Fibroblast of skin of right biceps (primary cell): Measurements from ENCODE around the gene OR52B2.

Experiments used
- DNase-seq: peaks from one replicate; pipeline ENCODE4 v3.0.0-alpha.2; 2013

OR52B2 gene

DNA sequence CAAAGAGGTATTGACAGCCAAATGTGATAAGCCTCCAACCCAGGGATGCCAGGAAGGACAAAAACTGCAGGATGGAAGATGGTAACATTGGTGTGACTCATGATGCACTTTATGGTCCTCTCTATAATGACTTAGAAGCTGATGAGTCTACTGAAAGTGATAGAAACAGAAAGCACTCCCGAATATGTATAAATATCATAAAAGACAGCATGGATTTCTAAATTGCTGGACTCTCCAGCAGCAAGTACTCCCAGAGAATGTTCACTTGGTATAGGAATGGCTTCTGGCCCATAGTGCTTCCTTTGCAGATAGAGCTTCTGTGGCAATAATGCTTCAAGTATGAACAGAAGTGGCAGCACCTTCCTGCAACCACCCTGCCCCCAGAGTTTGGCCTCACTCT, at the start of gene OR52B2:
Gene OR52B2 (minus strand): TSS at position 101 of the 400 bp plus-strand sequence. CDS start 0 bp downstream, at position 101.
- DNase-seq, result no peak

DNA sequence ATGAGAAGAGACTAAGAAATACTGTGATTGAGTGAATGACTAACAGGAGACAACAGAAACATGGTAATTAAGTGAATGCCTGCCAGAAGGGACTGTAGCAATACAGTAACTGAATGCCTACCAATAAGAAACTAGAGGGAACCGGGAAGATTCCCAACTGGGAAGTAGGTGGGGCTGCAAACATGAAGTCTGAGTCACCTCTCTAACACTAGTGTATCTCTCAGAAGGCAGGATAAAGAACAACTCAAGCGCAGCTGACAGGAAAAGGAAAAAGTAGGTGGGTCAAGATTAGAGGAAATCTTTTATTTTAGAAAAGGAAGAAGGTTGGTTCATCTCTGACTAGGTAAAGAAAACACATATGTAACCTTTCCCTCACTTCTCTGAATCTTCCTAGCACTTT, 49.2 kb upstream of the OR52B2 start:
- DNase-seq, result peak; percentile 84

DNA sequence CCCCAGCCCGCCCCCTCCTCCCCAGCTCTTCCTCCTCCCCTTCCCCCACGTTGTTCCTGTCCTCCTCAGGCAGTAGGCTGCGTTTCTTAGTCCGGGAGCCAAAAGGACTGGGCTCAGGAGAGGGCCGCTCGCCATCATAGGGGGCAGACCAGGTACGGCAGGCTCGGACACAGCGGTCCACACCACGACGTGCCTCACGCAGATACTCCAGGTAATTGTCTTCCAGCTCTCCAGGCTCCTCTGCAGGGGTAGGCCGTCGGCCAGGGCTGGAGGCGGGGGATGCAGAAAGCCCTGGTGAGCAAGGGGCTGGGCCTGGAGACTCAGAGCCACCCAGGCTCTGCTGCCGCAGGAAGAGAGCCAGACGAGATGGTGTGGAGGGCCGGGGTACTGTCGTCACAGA, 47.6 kb upstream of the OR52B2 start:
- no peak for DNase-seq

DNA sequence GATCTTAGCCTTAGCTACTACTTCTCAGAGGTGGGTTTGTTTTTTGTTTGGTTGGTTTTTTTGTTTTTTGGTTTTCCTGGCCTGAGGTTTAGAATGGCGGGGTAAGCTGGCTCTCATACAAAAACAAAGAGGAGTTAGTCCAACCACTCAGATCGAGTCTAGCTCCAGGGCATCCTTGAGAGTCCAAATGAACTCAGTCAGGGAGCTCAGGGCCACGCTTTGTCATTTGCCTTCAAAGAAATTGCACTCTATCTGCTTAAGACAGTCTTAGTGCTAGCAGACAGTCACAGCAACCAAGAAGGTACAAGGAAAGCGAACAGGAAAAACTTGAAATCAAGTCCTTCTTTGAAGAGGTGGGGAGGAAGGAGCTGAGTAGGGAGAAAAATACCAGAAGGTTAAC, 46.4 kb upstream of the OR52B2 start:
- DNase-seq, result no peak

DNA sequence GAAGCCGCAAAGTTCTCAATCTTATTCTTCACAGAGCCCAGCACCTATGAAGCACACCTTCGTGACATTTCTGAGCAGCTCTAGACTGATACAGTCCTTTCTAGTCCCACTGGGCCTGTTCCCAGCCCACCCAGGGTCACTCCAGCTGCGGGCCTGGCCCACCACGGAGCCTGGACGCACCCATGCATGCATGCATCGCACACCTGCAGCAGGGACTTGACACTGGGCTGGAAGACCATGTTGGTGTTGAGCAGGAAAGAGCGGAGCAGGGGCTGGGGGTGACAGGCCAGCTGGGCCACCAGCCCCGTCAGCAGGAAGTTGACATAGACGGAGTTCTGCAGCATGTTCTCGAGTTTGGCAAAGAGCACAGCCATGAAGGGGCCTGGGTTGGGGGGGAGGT, 44.4 kb upstream of the OR52B2 start:
- DNase-seq, result no peak

DNA sequence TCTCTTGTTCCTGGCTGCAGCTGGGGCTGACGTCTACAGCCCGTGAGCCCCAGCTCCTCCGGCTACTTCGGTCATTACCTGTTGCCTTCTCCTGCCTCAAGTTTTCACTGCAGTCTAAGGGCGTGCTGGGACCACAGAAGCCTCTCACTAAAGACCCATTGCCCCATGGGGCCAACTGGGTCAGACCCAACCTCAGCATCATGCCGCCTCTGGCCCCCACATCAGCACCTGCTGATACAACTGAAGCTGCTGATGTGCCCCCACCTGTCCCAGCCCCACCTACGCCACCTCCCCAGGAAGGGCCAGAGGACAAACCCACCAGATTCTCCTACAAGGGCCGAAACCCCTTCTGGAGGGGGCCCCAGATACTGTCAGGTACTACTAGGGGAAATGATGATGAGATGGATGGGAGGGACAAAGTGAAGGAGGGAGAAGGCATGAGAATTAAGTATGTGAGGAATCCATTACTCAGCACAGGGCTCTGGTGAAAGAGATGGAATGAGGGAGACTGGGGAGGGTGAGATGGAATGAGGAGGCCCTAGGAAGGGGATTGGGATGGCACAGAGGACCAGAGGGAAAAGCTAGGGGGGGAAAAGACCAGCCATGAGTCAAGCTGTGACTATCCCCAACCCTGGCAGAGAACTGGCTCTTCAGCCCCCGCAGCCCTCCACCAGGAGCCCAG, 40.3 kb upstream of the OR52B2 start:
- DNase-seq, result peak; percentile 59

DNA sequence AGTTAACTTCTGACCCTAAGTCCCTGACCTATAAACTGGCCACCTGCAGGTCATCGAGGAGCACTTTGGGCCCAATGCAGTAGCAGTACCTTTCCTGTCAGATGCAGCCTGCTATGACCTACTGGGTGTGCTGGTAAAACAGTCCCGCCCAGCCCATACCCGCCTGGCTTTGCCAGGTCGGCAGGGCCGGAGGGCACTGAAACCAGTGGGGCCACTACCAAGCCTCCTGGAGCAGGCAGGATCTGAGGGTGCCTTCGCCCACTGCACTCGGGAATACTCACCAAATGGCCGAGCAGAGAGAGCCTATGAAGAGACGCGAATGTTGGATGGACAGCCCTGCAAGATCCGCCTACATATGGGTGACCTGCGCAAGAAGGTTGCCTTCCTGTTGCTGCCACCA, 39.7 kb upstream of the OR52B2 start:
- DNase-seq, result no peak

DNA sequence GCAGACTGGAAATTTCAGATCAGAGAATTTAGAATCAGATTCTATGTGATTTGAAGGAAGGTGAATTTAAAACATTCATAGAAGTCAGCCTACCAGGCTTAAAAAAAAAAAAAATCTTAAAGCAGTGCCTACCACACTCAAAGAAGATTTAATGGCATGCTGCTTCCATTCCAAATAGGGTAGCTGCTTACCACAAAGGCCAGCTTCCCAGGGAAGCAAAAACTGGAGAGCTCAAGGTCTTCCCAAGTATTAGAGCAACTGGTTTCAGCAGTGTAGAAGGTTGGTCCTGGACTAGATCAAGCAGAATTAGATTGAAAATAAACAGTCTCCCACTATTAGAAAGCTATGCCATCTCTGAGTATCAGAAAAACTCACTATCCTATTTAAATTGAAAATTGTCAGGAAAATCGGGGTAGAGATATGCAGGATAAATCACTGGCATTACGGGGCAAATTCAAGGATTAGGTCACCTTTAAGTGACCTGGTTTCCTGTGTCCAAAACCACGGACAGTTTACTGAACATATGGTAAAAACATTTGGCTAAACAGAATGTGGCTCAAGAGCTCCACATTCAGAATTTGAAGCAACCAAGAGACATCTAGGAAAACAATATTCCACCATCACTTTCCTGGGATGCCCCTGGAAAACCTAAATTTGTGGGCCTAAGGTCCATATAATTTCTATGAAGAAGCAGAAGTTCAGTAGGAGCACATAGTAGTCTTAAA, 36.5 kb upstream of the OR52B2 start:
- no peak for DNase-seq

DNA sequence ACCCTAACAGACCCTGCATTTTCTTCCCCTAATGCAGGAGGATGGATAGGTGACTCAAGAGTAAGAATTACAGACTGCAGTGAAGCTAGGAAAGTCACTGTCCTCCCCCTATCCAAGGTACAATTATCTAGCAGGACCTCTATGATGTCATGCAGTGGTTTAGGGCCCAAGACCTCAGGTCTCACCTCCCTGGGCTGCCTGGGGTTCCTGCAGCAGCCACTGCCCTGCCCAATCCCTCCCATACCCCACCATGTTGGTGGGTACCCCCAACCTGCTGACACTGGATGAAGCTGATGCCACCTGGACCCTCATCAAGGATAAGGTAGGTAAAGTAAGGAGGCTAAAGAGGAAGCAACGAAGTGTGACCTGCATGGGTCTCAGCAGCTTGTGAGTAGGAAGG, 35.2 kb upstream of the OR52B2 start, which contains the start of gene C11orf42:
Gene C11orf42 (plus strand): TSS at position 192 of the 400 bp plus-strand sequence. CDS start 59 bp downstream, at position 251.
- DNase-seq, result no peak

DNA sequence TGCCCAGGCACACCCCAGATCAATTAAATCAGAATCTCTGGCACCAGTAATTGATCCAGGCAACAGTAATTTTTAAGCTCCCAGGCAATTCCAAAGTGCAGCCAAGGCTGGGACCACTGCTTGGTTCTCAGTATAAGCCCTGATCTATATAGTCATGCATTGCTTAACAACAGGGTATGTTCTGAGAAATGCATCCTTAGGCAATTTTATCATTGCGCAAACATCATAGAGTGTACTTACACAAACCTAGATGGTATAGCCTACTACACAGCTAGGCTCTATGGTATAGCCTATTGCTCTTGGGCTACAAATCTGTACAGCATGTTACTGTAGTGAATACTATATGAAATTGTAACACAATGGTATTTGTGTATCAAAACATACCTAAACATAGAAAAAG, 34.6 kb upstream of the OR52B2 start:
- peak; percentile 6 for DNase-seq

DNA sequence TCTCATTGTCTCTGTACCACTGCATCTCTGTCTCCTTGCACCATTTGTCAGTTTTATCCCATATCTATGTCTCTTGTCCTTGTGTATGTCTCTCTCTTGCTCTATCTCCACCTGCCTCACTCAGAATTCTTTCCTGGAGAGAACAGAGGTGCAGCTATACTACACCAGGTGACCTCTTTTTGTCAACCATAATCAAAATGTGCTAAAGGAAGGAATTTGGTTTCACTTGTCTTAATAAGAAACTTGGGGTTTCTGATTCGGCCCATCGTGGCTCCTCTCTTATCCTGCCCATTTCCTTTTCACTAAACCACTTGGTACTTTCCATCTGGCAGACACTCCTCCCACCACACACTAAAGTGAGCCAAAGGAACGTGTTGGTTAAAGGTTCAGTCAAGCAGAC, 33.2 kb upstream of the OR52B2 start:
- no peak for DNase-seq

DNA sequence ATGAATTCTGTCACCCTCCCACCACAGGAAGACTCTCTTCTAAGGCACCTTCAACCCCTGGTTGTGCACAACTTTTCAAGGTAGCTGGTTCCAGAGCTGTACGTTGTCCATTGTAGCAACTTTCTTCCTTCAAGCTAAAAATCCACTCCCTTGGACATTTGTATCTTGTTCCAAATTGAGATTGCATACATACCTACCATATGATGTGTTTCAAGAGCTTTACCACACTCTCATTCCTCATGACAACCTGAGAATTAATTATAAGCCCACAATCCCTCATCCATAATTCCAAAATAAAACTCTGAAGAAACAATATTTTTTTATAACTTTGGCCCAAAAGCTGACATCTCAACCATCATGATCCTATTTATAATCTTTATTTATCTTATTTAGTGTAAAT, 31.9 kb upstream of the OR52B2 start:
- DNase-seq, result peak; percentile 41

DNA sequence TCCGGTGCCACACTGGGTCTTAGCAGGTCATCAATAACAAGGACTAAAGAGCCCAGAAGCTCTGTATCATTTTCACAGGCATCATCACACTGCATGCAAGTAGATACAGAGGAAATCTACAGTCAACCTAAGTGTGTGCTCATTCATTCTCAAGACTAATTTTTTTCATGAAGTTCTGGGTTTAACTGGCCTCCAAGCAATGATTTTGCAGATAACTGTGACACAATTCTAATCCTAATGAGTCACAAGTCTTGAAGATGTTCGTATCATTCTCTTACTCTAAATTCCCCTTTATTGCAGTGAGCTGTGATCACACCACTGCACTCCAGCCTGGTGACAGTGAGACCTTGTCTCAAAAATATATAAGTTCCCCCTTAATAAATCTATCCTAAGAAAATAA, 31.4 kb upstream of the OR52B2 start:
- peak; percentile 49 for DNase-seq

DNA sequence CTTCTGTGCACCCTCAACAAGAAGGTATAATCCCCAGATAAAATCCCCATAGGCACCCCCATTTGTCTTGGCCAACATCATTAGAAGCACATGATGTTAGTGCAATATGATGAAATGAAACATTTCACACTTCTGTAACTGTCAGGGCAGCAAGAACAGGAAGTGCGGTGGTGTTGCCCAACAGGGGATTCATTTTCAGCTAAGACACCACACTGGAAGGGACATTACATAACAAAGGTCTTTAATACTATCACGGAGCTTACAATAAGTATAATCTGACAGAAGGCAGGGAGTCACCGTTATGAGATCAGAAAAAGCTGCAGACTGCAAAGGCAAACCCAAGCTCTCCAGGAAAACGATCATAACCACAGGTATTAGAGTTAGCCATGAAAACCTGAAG, 30.8 kb upstream of the OR52B2 start:
- DNase-seq, result peak; percentile 7

DNA sequence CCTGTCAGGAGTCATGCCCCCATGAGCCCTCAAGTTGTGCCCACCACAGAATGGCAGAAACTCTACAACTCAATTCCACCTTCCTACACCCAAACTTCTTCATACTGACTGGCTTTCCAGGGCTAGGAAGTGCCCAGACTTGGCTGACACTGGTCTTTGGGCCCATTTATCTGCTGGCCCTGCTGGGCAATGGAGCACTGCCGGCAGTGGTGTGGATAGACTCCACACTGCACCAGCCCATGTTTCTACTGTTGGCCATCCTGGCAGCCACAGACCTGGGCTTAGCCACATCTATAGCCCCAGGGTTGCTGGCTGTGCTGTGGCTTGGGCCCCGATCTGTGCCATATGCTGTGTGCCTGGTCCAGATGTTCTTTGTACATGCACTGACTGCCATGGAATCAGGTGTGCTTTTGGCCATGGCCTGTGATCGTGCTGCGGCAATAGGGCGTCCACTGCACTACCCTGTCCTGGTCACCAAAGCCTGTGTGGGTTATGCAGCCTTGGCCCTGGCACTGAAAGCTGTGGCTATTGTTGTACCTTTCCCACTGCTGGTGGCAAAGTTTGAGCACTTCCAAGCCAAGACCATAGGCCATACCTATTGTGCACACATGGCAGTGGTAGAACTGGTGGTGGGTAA, 29.2 kb upstream of the OR52B2 start, which contains the start of gene OR52W1:
Gene OR52W1 (plus strand): TSS at position 51 of the 637 bp plus-strand sequence. CDS start 0 bp downstream, at position 51.
- DNase-seq, result no peak

DNA sequence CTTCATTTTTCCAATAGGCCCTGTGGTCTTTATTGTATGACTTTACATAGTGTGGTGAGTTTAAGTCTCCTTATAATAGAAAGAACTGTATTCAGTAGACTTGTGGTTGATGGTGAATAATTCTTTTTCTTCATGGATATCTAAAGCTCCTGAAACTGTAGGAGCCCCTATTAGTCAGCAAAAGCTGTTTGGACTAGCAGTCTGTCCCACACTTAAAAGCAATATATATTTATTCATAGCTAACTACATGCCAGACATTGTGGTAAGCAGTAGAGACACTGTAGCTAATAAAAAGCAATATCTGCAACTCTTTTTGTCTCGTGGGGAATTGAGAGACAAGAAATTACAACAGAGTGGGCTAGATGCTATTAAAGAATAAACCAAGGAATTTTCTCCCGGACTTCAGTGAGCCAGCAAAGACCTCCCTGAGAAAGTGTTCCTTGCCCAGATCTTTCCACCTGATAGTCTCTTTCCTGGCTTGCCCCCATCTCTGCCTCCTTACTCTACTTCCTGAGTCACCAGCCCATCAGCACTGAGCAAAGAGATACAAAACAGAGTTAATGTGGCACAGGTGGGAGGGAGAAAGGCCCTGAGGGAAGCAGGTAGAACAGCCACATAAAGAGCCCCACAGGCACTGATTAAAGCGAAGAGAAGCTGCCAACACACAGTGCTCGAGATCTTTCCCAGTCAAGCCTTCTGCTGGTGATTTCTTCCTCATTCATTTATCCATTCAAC, 27.5 kb upstream of the OR52B2 start:
- peak; percentile 7 for DNase-seq

DNA sequence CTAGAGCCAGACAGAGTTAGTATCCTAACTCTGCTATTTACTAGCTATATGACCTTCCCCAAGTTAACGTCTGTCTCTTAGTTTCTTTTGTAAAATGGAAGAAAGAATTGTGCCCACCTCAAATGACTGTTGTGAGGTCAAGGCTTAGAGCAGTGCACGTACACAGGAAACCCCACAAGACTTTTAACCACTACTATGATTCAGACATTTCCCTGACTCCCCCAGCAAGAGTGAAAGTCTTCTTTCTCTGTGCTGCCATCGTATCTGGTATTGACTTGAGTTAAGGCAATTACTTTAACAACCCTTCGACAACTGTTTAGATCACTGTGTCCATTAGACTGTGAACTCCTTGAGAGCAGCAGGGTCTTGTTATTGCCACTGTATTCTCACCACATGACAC, 26.3 kb upstream of the OR52B2 start:
- no peak for DNase-seq

DNA sequence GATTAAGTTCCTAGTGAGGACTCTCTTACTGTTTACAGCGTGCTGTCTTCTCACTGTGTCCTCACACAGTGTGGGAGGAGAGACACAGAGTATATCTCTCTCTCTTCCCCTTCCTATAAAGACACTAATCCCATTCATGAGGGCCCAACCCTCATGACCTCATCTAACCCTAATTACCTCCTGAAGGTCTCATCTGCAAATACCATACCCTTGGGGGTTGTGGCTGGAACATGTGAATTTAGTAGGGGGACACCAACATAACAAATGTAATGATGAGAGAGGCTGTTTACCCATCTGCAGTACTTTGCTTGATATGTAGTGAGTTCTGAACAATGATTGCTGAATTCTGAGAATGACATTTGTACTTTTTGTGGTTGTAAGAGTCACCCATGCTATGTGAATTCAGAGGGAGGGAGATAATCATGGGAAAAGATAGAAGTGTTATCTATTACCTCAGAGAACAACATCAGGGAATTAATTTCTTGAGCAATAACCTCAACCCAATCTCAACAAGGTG, 24.0 kb upstream of the OR52B2 start:
- DNase-seq, result no peak

DNA sequence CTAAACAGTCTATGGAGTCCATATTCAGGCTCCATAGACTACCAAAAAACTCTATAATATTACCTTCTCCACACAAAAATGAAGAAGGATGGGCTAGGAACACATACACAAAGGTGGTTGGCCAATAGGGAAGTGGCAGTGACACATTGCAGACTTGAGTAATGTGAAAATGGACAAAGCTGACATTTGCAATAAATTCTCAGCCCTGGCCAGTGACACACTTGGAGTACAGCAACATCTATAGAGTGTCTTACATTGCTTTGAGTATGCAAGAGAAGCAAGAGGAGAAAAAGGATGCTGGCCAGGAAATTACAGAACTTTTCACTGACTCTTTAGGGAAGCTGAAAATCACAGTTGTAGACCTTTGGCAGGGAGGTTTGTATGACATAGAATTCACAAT, 21.6 kb upstream of the OR52B2 start:
- DNase-seq, result no peak

DNA sequence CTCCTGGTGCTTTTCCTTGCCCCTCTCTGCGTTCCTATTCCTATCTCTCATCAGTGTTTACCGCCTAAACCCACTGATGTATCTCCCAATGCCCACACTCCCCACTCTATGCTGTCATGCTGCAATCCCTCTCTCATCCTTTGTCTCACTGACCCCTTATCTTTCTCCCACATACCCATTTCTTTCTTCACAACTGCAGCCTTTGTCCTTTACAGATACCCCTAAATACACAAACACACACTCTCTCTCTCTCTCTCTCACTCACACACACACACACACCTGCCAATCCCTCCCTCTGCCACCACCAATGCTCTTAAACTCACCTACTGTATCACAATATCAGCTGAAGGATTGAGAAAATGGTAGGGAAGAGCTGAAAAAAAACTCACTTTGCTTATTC, 5.3 kb upstream of the OR52B2 start:
- no peak for DNase-seq

DNA sequence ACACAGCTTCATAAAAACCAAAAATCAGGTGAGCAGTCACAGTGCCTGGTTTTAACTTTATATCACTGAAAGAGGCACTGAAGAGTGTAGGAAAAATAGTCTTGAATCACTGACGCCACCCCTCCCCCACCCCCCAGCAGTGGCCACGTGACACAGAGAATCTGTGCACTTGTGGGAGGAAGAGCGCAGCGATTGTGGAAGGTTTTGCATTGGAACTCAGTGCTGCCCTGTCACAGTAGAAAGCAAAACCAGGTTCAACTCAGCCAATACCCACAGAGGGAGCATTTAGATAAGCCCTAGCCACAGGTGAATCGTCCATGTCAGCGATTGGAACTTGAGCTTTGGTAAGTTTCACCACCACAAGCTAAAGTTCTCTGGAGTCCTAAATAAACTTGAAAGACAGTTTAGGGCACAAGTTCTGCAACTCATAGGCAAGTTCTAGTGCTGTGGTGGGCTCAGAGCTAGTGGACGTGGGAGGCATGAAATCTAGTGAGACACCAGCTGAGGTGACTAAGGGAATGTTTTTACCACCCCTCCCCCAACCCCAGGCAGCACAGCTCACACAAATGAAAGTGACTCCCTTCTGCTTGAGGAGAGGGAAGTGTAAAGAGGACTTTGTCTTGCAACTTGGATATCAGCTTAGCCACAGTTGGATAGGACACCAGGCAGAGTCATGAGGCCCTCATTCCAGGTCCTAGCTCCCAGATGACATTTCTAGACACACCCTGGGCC, 13.3 kb downstream of the OR52B2 start:
- no peak for DNase-seq

DNA sequence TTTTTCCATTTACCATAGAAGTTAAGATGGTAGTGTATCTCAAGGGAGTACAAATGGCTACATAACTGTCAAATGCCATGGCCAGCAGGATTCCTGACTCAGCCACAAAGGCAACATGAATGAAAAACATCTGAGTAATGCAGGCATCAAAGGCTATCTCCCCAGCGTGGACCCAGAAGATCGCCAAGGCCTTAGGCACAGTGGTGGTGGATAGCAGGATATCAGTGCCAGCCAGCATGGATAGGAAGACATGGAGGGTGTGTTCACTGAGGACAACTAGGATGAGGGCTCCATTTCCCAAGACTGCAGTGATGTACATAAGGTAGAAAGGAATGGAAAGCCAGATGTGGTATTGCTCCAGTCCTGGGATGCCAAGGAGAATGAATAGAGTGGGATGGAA, 18.0 kb downstream of the OR52B2 start:
- DNase-seq, result no peak
